ACC112 (cell line): ENCODE measurements around the gene ME3.

Experiments
- H2AFZ ChIP-seq: fragments of 200-600 bp; sonication (generic); one replicate; pipeline ENCODE4 v1.6.0; 2017; ENCODE audit warnings: antibody characterized with exemption, low read length; ENCODE audit not compliant: unreplicated experiment
- H3K27ac ChIP-seq: fragments of 200-600 bp; sonication (generic); 2 replicates; pipeline ENCODE4 v1.5.1; 2014; ENCODE audit warnings: low read depth, mild to moderate bottlenecking, antibody characterized with exemption, low read length, moderate library complexity
- H3K27me3 ChIP-seq: fragments of 200-600 bp; sonication (generic); 2 replicates; pipeline ENCODE4 v1.6.1; 2014; ENCODE audit warnings: mild to moderate bottlenecking, antibody characterized with exemption, low read length, moderate library complexity, mixed read lengths; ENCODE audit not compliant: insufficient read depth
- H3K36me3 ChIP-seq: fragments of 200-600 bp; sonication (generic); 2 replicates; pipeline ENCODE4 v1.6.1; 2016; ENCODE audit warnings: mild to moderate bottlenecking, antibody characterized with exemption, low read length, moderate library complexity, mixed read lengths; ENCODE audit not compliant: insufficient read depth
- H3K4me1 ChIP-seq: fragments of 200-600 bp; sonication (generic); one replicate; pipeline ENCODE4 v1.6.1; 2016; ENCODE audit warnings: low read length, mixed read lengths; ENCODE audit not compliant: insufficient read depth, unreplicated experiment, control insufficient read depth
- H3K4me3 ChIP-seq: fragments of 200-600 bp; sonication (generic); 2 replicates; pipeline ENCODE4 v1.5.1; 2014; ENCODE audit warnings: mild to moderate bottlenecking, low read depth, low read length
- H3K79me2 ChIP-seq: fragments of 200-600 bp; sonication (generic); one replicate; pipeline ENCODE4 v1.6.0; 2016; ENCODE audit warnings: low read length; ENCODE audit not compliant: control insufficient read depth, unreplicated experiment, insufficient read depth

Gene ME3

DNA sequence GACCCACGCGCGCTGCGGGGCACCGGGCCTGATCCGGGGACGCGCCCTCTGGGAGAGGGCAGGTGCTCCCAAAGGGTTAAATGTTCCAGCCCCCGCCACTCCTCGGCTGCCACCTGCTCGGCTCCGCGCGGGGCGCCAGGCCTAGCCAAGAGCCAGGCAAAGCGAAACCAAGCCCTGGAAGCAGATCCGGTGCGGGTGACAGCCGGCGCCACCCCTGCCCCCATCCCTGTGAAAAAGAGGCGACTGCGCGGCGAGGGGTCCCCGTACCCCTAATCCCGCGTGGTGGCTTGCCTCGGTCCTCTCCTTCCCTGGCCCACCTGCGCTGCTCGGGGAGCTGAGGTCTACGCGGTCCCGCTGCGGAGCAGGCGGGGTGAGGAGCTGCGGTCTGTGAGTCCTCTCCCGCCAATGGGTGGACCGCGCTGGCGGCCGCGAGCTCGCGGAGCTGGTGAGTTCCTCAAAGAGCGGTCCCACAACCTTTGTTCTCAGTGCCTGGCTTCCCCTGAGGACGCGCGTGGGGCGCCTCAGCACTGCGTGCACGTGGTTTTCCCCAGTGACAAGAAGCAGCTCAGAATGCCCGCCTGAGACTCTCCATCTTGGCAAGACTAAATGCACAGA is at the start of gene ME3:
Gene ME3 (minus strand): TSS at position 610 of the 615 bp plus-strand sequence.
- Histone ChIP-seq H3K36me3 (peaks cover 13% of the 10 kb centered on the region), H3K4me1 (peaks cover 39% of the 10 kb centered on the region), H3K4me3 (peak within 1 kb of the TSS; percentile 87), H3K27ac (peak within 1 kb of the TSS; percentile 74), H3K27me3 (no peaks in the 10 kb centered on the region), H3K79me2 (peaks cover 71% of the 10 kb centered on the region), H2AFZ (peak within 1 kb of the TSS; percentile 62)

DNA sequence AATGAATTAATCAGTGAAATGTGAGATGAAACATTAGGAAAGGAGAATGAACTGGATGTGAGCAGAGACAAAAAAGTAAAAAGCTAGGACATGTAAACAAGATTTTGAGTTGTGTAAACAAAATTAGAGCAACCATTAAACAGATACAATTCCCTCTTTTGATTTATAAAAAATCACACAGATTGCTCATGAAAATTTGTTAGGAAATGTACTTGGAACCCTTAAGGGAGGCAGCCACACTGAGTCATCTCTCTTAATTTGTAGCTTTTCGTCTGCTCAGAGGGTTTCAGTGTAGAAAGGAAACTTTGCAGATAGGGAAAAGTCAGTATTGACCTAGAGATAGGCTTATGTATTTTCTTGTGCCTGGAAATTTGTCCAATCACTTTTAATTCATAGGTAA is 49.6 kb upstream of the ME3 start:
- Histone ChIP-seq H3K4me3 (no peak overlapping the region), H3K27me3 (no peaks in the 10 kb centered on the region), H3K27ac (peak overlapping the region; percentile 73), H2AFZ (no peak overlapping the region), H3K79me2 (no peaks in the 10 kb centered on the region), H3K4me1 (peaks cover 50% of the 10 kb centered on the region), H3K36me3 (peaks cover 18% of the 10 kb centered on the region; the same call in 1 of the 2 replicates)

DNA sequence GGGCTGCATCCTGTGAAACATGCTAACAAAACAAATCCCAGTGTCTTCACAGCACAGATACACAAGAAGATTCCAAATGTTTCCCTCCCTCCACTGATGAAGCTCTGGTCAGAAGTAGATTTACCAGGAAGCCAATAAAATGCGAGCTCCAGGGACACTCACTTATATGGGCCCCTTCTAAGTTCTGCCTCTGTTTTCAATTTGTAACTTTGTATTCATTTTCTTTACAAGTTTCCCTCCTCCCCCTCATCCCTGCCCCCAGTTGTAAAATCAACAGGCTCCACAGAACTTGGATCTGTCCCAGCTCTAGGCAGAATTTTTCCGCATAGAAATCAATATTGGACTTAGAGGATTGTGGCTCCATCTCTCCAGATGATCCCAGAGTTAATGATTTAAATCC is 48.1 kb upstream of the ME3 start:
- H3K36me3 ChIP-seq: peaks cover 15% of the 10 kb centered on the region; the same call in 1 of the 2 replicates
- no peaks in the 10 kb centered on the region for H3K79me2 ChIP-seq
- H3K4me1 ChIP-seq: peaks cover 42% of the 10 kb centered on the region
- H3K27ac ChIP-seq: peak overlapping the region; percentile 73
- no peak overlapping the region for H2AFZ ChIP-seq
- peak overlapping the region; percentile 2; the same call in 1 of the 2 replicates for H3K4me3 ChIP-seq
- no peaks in the 10 kb centered on the region for H3K27me3 ChIP-seq

DNA sequence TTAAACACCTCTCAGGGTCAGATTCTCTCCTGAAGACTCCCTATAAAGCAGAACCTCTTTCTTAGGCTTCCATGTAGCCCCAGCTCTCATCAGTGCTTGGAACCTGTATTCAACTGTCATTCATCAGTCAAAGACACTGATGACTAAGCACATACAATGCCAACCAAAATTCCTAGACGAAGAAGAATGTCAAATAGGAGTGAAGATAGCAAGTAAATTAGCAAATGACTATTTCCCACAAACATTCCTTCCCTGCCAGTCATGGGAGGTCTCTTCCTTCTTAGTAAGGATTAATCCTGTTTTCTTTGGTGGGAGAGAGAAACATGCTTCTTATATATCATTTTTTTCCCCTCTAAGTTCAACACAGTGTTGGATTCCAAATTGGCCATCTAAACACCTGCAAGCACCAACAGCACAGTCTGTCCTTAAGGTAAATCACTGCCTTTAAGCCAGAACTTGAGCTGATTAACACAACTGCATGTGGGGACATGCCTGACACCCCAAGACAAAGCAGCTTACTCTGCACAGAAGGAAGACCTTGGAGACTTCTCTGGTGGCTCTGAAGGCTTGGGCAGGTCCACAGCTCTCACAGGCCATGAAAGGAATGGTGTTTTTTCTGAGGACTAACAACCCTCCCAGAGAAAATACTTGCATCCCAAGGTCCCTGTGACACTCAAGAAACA is 47.5 kb upstream of the ME3 start:
- H2AFZ ChIP-seq: no peak overlapping the region
- peaks cover 13% of the 10 kb centered on the region; the same call in 1 of the 2 replicates for H3K36me3 ChIP-seq
- H3K4me3 ChIP-seq: peak overlapping the region; percentile 2; the same call in 1 of the 2 replicates
- no peaks in the 10 kb centered on the region for H3K79me2 ChIP-seq
- peaks cover 42% of the 10 kb centered on the region for H3K4me1 ChIP-seq
- no peaks in the 10 kb centered on the region for H3K27me3 ChIP-seq
- peak overlapping the region; percentile 73 for H3K27ac ChIP-seq

DNA sequence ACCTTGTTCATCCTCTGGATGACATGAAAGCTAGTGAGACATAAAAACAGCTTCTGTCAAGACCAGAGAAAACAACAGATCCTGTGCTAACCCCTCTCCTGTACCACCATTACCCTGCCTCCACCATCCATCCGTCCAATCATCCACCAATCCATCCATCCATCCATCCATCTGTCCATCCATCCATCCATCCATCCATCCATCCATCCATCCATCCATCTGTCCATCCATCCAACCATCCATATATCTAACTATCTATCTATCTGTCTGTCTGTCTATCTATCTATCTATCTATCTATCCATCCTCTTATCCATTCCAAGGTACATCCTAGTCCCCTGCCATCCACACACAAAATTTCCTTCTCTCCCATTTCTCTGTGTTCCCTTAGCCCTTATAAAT is 46.6 kb upstream of the ME3 start:
- Histone ChIP-seq H2AFZ (no peak overlapping the region), H3K4me3 (no peak overlapping the region), H3K79me2 (no peaks in the 10 kb centered on the region), H3K27me3 (no peaks in the 10 kb centered on the region), H3K4me1 (peaks cover 42% of the 10 kb centered on the region), H3K36me3 (peaks cover 10% of the 10 kb centered on the region; the same call in 1 of the 2 replicates), H3K27ac (peak overlapping the region; percentile 73; the same call in 1 of the 2 replicates)

DNA sequence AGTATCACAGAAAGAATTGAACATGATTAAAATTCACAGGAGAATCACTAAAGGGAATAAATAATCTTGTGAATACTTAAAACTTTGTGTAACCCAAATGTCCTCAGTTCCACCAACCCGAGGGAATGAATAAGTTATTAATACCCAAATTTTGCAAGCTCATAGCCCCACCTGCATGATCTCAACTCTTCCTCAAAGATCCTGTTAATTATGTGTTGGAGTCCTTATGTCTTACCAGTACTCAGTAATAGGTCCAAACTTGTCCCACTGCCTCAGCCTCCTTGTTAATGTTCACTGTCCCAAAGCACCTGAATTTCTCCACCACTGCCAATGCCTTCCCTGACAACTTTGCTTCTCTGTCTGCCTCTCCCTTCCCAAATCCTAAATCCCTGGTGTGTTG is 46.1 kb upstream of the ME3 start:
- H2AFZ ChIP-seq: no peak overlapping the region
- no peaks in the 10 kb centered on the region for H3K79me2 ChIP-seq
- peaks cover 42% of the 10 kb centered on the region for H3K4me1 ChIP-seq
- H3K4me3 ChIP-seq: no peak overlapping the region
- H3K27me3 ChIP-seq: no peaks in the 10 kb centered on the region
- peaks cover 10% of the 10 kb centered on the region; the same call in 1 of the 2 replicates for H3K36me3 ChIP-seq
- peak overlapping the region; percentile 4 for H3K27ac ChIP-seq

DNA sequence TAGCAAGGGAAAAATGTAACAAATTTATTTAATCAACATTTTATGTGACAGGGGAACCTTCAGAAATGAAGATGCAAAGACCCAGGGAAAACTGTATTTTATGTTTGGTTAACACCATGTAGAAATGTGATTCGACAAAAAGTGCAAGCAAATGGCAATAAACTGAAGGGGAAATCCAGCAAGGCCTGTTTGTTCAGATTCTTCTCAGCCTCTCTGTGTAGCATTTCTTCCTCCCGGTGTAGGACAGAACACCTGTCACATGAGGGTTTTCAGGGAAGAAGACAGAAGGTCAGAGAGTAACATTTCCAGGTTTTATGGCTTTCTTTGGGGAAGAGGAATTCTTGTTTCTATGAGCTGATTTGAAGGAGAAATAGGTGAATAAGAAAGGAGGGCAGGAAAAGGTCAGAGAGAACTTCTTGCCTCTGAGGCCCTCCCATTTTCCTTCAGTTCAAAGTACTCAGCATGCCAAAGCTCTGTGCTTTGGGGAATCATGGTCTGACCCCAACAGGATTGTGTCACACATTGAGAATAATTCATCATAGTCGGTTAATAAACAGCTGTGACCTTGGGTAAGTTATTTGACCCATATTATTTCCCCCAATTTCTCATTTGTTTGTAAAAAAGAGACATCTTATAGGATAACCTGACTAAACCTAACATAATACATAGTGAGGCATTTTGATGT is 45.5 kb upstream of the ME3 start:
- Histone ChIP-seq H2AFZ (no peak overlapping the region), H3K27me3 (no peaks in the 10 kb centered on the region), H3K4me1 (peaks cover 42% of the 10 kb centered on the region), H3K79me2 (no peaks in the 10 kb centered on the region), H3K27ac (peak overlapping the region; percentile 4), H3K4me3 (no peak overlapping the region), H3K36me3 (peaks cover 6% of the 10 kb centered on the region; the same call in 1 of the 2 replicates)

DNA sequence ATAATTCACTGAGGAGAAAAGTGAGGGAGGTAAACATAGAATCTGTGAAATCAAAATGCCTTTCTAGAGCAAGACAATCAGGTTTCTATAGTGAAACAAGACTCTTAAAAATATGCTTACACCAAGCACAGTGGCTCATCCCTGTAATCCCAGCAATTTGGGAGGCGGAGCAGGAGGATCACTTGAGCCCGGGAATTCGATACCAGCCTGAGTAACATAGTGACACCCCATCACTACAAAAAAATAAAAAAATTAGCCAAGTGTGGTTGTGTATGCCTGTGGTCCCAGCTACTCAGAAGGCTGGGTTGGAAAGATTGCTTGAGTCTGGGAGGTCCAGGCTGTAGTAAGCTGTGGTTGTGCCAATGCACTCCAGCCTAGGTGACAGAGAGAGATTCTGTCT is 43.2 kb upstream of the ME3 start:
- peaks cover 28% of the 10 kb centered on the region for H3K4me1 ChIP-seq
- H3K36me3 ChIP-seq: peaks cover under 1% of the 10 kb centered on the region; the same call in 1 of the 2 replicates
- no peak overlapping the region for H3K4me3 ChIP-seq
- no peaks in the 10 kb centered on the region for H3K79me2 ChIP-seq
- H3K27me3 ChIP-seq: no peaks in the 10 kb centered on the region
- no peak overlapping the region for H3K27ac ChIP-seq
- no peak overlapping the region for H2AFZ ChIP-seq

DNA sequence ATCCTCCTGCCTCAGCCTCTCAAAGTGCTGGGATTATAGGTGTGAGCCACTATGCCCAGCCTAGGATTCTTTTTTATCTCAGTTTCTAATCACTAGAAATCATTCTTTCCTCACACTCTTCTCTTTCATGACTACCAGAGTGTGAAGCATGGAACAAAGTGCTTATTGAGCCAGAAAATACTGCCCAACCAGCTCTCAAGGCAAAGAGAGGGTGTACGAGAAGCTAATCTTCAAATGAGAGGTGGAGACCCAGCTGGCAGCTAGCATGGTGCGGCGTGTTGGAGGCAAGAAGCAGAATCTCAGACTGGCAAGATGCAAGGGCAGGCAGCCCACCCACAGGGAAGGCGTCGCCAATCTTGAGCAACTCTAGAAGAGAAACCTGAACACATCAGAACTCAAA is 41.1 kb upstream of the ME3 start:
- no peaks in the 10 kb centered on the region for H3K79me2 ChIP-seq
- H3K27me3 ChIP-seq: no peaks in the 10 kb centered on the region
- H3K4me1 ChIP-seq: peaks cover 11% of the 10 kb centered on the region
- H3K36me3 ChIP-seq: peaks cover 13% of the 10 kb centered on the region; the same call in 1 of the 2 replicates
- H3K4me3 ChIP-seq: no peak overlapping the region
- H2AFZ ChIP-seq: no peak overlapping the region
- no peak overlapping the region for H3K27ac ChIP-seq

DNA sequence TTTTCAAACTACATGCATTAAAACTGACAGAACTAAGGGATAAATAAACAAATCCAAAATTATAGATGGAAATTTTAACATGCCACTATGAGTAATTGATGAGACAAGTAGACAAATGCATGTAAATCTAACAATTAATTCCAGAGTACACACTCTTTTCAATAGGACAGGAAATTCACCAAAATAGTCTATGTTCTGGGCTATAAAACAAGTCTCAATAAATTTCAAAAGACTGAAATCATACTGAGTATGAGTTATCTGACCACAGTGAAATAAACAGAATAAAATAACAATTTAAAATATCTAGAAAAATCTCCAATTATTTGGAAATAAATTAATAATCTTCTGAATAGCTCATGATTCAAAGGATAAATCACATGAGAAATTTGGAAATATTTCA is 38.5 kb upstream of the ME3 start:
- H3K27ac ChIP-seq: no peak overlapping the region
- H3K4me3 ChIP-seq: no peak overlapping the region
- no peaks in the 10 kb centered on the region for H3K27me3 ChIP-seq
- no peak overlapping the region for H2AFZ ChIP-seq
- peaks cover 13% of the 10 kb centered on the region; the same call in 1 of the 2 replicates for H3K36me3 ChIP-seq
- H3K79me2 ChIP-seq: no peaks in the 10 kb centered on the region
- H3K4me1 ChIP-seq: no peaks in the 10 kb centered on the region
